ENCODE results near the gene CCDC91. TPM values are rescaled to one million over a fixed set of nuclear protein-coding genes. Genes with fewer than 3 reads are reported as not detected.

The CCDC91 gene
- total and polyA plus RNA-seq, 4 donors: 13.4 to 41.3 (median 23.3) TPM

- H3K27me3 ChIP-seq (ENCODE audit: control insufficient read depth in 3 of 3, insufficient read depth in 3 of 3, low read length in 2 of 3): no peaks in the 10 kb centered on the region
- WGBS, 2 donors: 98 to 100% methylated on average over 1 of the region's 1 CpG
- no peak overlapping the region for H3K9ac ChIP-seq (ENCODE audit: insufficient read depth in 1 of 2, low read length in 2 of 2)
- H3K4me1 ChIP-seq (ENCODE audit: control insufficient read depth in 5 of 5, insufficient read depth in 5 of 5, low read length in 5 of 5): peaks cover 0 to 3% (median 0%) of the 10 kb centered on the region in 5 donors
- no peak for ATAC-seq (ENCODE audit: insufficient read depth, low FRiP score)
- TF ChIP-seq CTCF (IDR thresholded peaks at IDR 0.05; ENCODE audit: control extremely low read depth, extremely low read depth): no peak
- no peak overlapping the region for H3K4me3 ChIP-seq
- no peak overlapping the region for H3K27ac ChIP-seq (ENCODE audit: low read depth in 1 of 2, low read length in 1 of 2)
- no peaks in the 10 kb centered on the region for H3K9me3 ChIP-seq (ENCODE audit: control insufficient read depth in 4 of 4, insufficient read depth in 3 of 4, low read length in 3 of 4)
- H3K36me3 ChIP-seq (ENCODE audit: control insufficient read depth in 4 of 4, insufficient read depth in 4 of 4, low read length in 4 of 4): no peaks in the 10 kb centered on the region
- no peak for DNase-seq
Observed at GRCh38 chr12:28479683-28480082, 289.4 kb downstream of the CCDC91 start.

- Histone ChIP-seq H3K9ac (ENCODE audit: insufficient read depth in 1 of 2, low read length in 2 of 2) (no peak overlapping the region), H3K9me3 (ENCODE audit: control insufficient read depth in 4 of 4, insufficient read depth in 3 of 4, low read length in 3 of 4) (no peaks in the 10 kb centered on the region), H3K36me3 (ENCODE audit: control insufficient read depth in 4 of 4, insufficient read depth in 4 of 4, low read length in 4 of 4) (no peaks in the 10 kb centered on the region), H3K4me1 (ENCODE audit: control insufficient read depth in 5 of 5, insufficient read depth in 5 of 5, low read length in 5 of 5) (no peaks in the 10 kb centered on the region), H3K27me3 (ENCODE audit: control insufficient read depth in 3 of 3, insufficient read depth in 3 of 3, low read length in 2 of 3) (no peaks in the 10 kb centered on the region), H3K27ac (ENCODE audit: low read depth in 1 of 2, low read length in 1 of 2) (no peak overlapping the region), H3K4me3 (no peak overlapping the region)
- no peak for ATAC-seq (ENCODE audit: insufficient read depth, low FRiP score)
- TF ChIP-seq CTCF (IDR thresholded peaks at IDR 0.05; ENCODE audit: control extremely low read depth, extremely low read depth): no peak
- 96 to 97% methylated on average over 1 of the region's 1 CpG for WGBS, 2 donors
- no peak for DNase-seq
Observed at GRCh38 chr12:28484156-28484555, 293.9 kb downstream of the CCDC91 start.

GRCh38 chr12:28486521-28486920, 296.3 kb downstream of the CCDC91 start:
- Histone ChIP-seq H3K4me1 (ENCODE audit: control insufficient read depth in 5 of 5, insufficient read depth in 5 of 5, low read length in 5 of 5) (no peaks in the 10 kb centered on the region), H3K9ac (ENCODE audit: insufficient read depth in 1 of 2, low read length in 2 of 2) (no peak overlapping the region), H3K36me3 (ENCODE audit: control insufficient read depth in 4 of 4, insufficient read depth in 4 of 4, low read length in 4 of 4) (no peaks in the 10 kb centered on the region), H3K4me3 (no peak overlapping the region), H3K27ac (ENCODE audit: low read depth in 1 of 2, low read length in 1 of 2) (no peak overlapping the region), H3K9me3 (ENCODE audit: control insufficient read depth in 4 of 4, insufficient read depth in 3 of 4, low read length in 3 of 4) (no peaks in the 10 kb centered on the region), H3K27me3 (ENCODE audit: control insufficient read depth in 3 of 3, insufficient read depth in 3 of 3, low read length in 2 of 3) (no peaks in the 10 kb centered on the region)
- no peak for TF ChIP-seq CTCF (IDR thresholded peaks at IDR 0.05; ENCODE audit: control extremely low read depth, extremely low read depth)
- 92 to 96% methylated on average over 1 of the region's 1 CpG for WGBS, 2 donors
- ATAC-seq (ENCODE audit: insufficient read depth, low FRiP score) (no peak), DNase-seq (no peak)

- no peak overlapping the region for H3K9ac ChIP-seq (ENCODE audit: insufficient read depth in 1 of 2, low read length in 2 of 2)
- no peak for TF ChIP-seq CTCF (IDR thresholded peaks at IDR 0.05; ENCODE audit: control extremely low read depth, extremely low read depth)
- 79 to 89% methylated on average over 2 of the region's 2 CpGs for WGBS, 2 donors
- no peaks in the 10 kb centered on the region for H3K36me3 ChIP-seq (ENCODE audit: control insufficient read depth in 4 of 4, insufficient read depth in 4 of 4, low read length in 4 of 4)
- no peak for DNase-seq
- H3K4me3 ChIP-seq: no peak overlapping the region
- H3K4me1 ChIP-seq (ENCODE audit: control insufficient read depth in 5 of 5, insufficient read depth in 5 of 5, low read length in 5 of 5): no peaks in the 10 kb centered on the region
- no peak overlapping the region for H3K27ac ChIP-seq (ENCODE audit: low read depth in 1 of 2, low read length in 1 of 2)
- H3K9me3 ChIP-seq (ENCODE audit: control insufficient read depth in 4 of 4, insufficient read depth in 3 of 4, low read length in 3 of 4): no peaks in the 10 kb centered on the region
- no peaks in the 10 kb centered on the region for H3K27me3 ChIP-seq (ENCODE audit: control insufficient read depth in 3 of 3, insufficient read depth in 3 of 3, low read length in 2 of 3)
- no peak for ATAC-seq (ENCODE audit: insufficient read depth, low FRiP score)
Observed at GRCh38 chr12:28489246-28489645, 299.0 kb downstream of the CCDC91 start.
